Measurements from ENCODE around the gene PHF1.

GRCh38 chr6:33419580-33420490, 9.0 kb downstream of the PHF1 start, which contains the start of gene SYNGAP1:
- TF ChIP-seq CTCF (IDR thresholded peaks at IDR 0.05 in 8 of 11, conservative IDR thresholded peaks at IDR 0.05 in 3 of 11) (no peak), POLR2AphosphoS5 (IDR thresholded peaks at IDR 0.05) (no peak)
